MCF 10A (cell line): ENCODE results near the gene CSF1R. TPM values are rescaled to one million over a fixed set of nuclear protein-coding genes. Genes with fewer than 3 reads are reported as not detected.

Source experiments
- BruUV-seq: library from RNA; stranded (reverse); fragments of 400-500 nt; replicated peaks from 2 replicates; lab custom pipeline; 2021; lab: Mats Ljungman, UMichigan
- CTCF ChIA-PET: fragments of 300-600 bp; sonication (Branson Sonifier 250); formaldehyde crosslinking; extraction: SDS; loops from one replicate; lab custom pipeline; 2021; ENCODE audit warnings: antibody characterized with exemption, inconsistent platforms; lab: Yijun Ruan, JAX
- POLR2A ChIA-PET: fragments of 300-600, 350-650 bp; sonication (Branson Sonifier 250); formaldehyde crosslinking; extraction: SDS; loops from one replicate; lab custom pipeline; 2020; ENCODE audit warnings: antibody characterized with exemption, inconsistent platforms; lab: Yijun Ruan, JAX
- DNase-seq: peaks from one replicate; pipeline ENCODE4 v3.0.0-alpha.2; 2018; ENCODE audit not compliant: unreplicated experiment
- H3K27ac Mint-ChIP-seq: one replicate; pipeline ENCODE4 v1.8.0; 2022; ENCODE audit warnings: mild to moderate bottlenecking, low read depth, mixed read lengths; ENCODE audit not compliant: unreplicated experiment
- H3K27me3 Mint-ChIP-seq: one replicate; pipeline ENCODE4 v1.8.0; 2022; ENCODE audit warnings: mixed read lengths; ENCODE audit not compliant: insufficient read depth, unreplicated experiment
- H3K36me3 Mint-ChIP-seq: one replicate; pipeline ENCODE4 v1.8.0; 2022; ENCODE audit warnings: mild to moderate bottlenecking, moderate library complexity, mixed read lengths; ENCODE audit not compliant: insufficient read depth, unreplicated experiment
- H3K4me1 Mint-ChIP-seq: one replicate; pipeline ENCODE4 v1.8.0; 2022; ENCODE audit warnings: mixed read lengths; ENCODE audit not compliant: insufficient read depth, unreplicated experiment
- H3K4me3 Mint-ChIP-seq: one replicate; pipeline ENCODE4 v1.8.0; 2022; ENCODE audit warnings: mild to moderate bottlenecking, moderate library complexity, mixed read lengths; ENCODE audit not compliant: unreplicated experiment
- H3K9me3 Mint-ChIP-seq: one replicate; pipeline ENCODE4 v1.8.0; 2022; ENCODE audit warnings: mixed read lengths; ENCODE audit not compliant: unreplicated experiment
- CTCF ChIP-seq: fragments of 200-600 bp; IDR thresholded peaks from one replicate; pipeline ENCODE4 v1.8.0; 2022; ENCODE audit warnings: antibody characterized with exemption, mild to moderate bottlenecking; ENCODE audit not compliant: unreplicated experiment
- intact Hi-C: fragments of 100-400 bp; cut with micrococcal nuclease; formaldehyde crosslinking; loops from 2 replicates; pipeline ENCODE4 v1.14.1; 2022
- total RNA-seq: library from RNA; stranded (reverse); gene quantifications from 2 replicates; pipeline ENCODE4 v1.2.3, GENCODE V29; 2022

The CSF1R gene
- total RNA-seq, 1 experiment from 2014 or later = 1.6 TPM

DNA sequence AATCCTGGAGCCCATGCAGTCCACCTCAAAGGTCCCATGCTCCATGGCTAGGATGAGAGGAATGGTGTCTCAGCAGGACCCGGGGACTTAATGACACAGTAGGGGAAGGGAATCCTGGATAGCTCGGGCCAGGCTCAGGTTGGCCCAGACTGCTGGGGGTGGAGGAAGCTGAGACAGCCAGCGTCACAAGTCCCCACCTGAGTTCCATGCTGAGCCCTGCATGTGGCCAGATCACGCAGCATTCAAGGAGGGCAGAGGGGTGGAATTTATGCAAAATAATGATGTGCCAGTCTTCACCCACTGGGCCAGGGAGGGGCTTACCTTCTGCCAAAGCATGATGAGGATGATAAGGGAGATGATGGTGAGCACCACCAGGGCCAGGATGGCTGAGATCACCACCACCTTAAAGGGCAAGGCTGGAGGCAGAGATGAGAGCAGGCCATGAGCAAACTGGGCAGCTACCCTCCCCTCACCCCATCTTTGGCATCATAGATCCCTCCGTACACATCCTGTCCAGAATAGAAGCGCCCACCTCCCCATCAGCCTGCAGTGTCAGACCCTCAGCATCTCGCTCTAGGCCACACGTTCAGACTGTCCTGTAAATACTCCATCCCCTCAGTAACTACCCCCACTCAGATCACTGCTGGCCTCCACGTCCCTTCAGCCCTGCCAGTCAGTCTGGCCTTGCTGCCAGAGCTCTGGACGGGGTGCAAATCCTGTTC, 40.0 kb upstream of the CSF1R start:
- intact Hi-C loops = no loop called here
- no peak for DNase-seq
- Mint-ChIP-seq H3K9me3 (no peaks in the 10 kb centered on the region), H3K4me3 (no peak overlapping the region), H3K27me3 (no peaks in the 10 kb centered on the region), H3K36me3 (no peaks in the 10 kb centered on the region), H3K27ac (no peak overlapping the region), H3K4me1 (peaks cover 31% of the 10 kb centered on the region)
- POLR2A ChIA-PET = interaction anchor here (1.6 kb wide), 1 partner anchor 17 kb away, joined by 4 read pairs; no protein-coding TSS in a partner anchor
- BruUV-seq = no TSS peak
- CTCF ChIA-PET = interaction anchor here (0.7 to 5.3 kb wide), 4 partner anchors 34 to 462 kb away, joined by 3 to 45 read pairs (median 3); no protein-coding TSS in a partner anchor
- TF ChIP-seq CTCF = no peak

- TF ChIP-seq CTCF = no peak
- Mint-ChIP-seq H3K4me3 (no peak overlapping the region), H3K4me1 (peaks cover 31% of the 10 kb centered on the region), H3K27me3 (no peaks in the 10 kb centered on the region), H3K9me3 (no peaks in the 10 kb centered on the region), H3K36me3 (no peaks in the 10 kb centered on the region), H3K27ac (no peak overlapping the region)
- CTCF ChIA-PET = interaction anchor here (0.7 to 1.6 kb wide), 4 partner anchors 12 to 461 kb away, joined by 3 to 8 read pairs (median 3); no protein-coding TSS in a partner anchor
- POLR2A ChIA-PET = interaction anchor here (0.6 to 1.6 kb wide), 3 partner anchors 18 to 658 kb away, joined by 3 to 4 read pairs (median 3); no protein-coding TSS in a partner anchor
- intact Hi-C loops = no loop called here
- BruUV-seq = no TSS peak
- no peak for DNase-seq
These were observed 39.0 kb upstream of the CSF1R start for GRCh38 chr5:150125334-150125733.

DNA sequence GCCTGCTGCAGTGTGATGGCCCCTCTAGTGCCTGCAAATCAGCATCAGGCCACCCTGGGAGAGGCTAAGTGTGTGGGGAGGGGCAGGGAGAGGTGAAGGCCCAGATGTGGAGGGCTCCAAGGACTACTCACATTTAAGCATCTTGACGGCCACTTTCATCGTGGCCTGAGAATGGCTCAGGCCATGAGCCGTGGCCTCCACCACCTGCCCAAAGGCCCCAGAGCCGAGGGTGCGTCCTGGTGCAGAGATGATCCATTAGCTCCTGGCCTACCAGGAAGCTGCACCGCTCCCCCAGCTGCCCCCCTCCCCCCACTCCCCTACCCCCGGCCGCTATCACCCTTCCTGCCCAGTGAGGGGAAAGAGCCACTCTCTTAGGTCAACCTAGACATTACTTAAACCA, 38.2 kb upstream of the CSF1R start:
- CTCF ChIA-PET = interaction anchor here (1.0 to 1.6 kb wide), 2 partner anchors 11 to 17 kb away, joined by 3 to 8 read pairs; no protein-coding TSS in a partner anchor
- no peak overlapping the region for H3K27ac Mint-ChIP-seq

More for the DNA sequence above, 38.2 kb upstream of the CSF1R start:
- Mint-ChIP-seq H3K27me3 (no peaks in the 10 kb centered on the region), H3K4me3 (no peak overlapping the region), H3K36me3 (no peaks in the 10 kb centered on the region), H3K4me1 (peaks cover 23% of the 10 kb centered on the region), H3K9me3 (no peaks in the 10 kb centered on the region)
- POLR2A ChIA-PET = interaction anchor here (0.6 kb wide), 1 partner anchor 228 kb away, joined by 3 read pairs; no protein-coding TSS in a partner anchor
- intact Hi-C loops = loop anchor here (5.0 kb wide), 1 partner anchor 287 kb away; no protein-coding TSS in a partner anchor
- no TSS peak for BruUV-seq
- DNase-seq = no peak
- TF ChIP-seq CTCF = no peak
